Smooth muscle cell (in vitro differentiated cells): ENCODE data around the gene MAP3K2. TPM values are rescaled to one million over a fixed set of nuclear protein-coding genes. Genes with fewer than 3 reads are reported as not detected.

Experiments
- DNase-seq: peaks from one replicate; lab custom pipeline; 2025; ENCODE audit not compliant: unreplicated experiment; lab: John Stamatoyannopoulos, UW
- H2AFZ ChIP-seq: fragments of 200-600 bp; sonication (generic); 2 replicates; pipeline ENCODE4 v1.6.0; 2016; ENCODE audit warnings: antibody characterized with exemption, low read depth, mild to moderate bottlenecking
- H3F3A ChIP-seq: fragments of 200-600 bp; sonication (generic); 2 replicates; pipeline ENCODE4 v1.6.0; 2017; ENCODE audit warnings: antibody characterized with exemption, low read depth
- H3K27ac ChIP-seq: fragments of 200-600 bp; sonication (generic); 2 replicates; pipeline ENCODE4 v1.5.1; 2016; ENCODE audit warnings: low read depth, mild to moderate bottlenecking
- H3K27me3 ChIP-seq: fragments of 200-600 bp; sonication (generic); 2 replicates; pipeline ENCODE4 v1.6.1; 2016; ENCODE audit warnings: low read depth, mild to moderate bottlenecking
- H3K36me3 ChIP-seq: fragments of 200-600 bp; sonication (generic); 2 replicates; pipeline ENCODE4 v1.5.1; 2016; ENCODE audit warnings: low read depth
- H3K4me1 ChIP-seq: fragments of 200-600 bp; sonication (generic); 2 replicates; pipeline ENCODE4 v1.5.1; 2016; ENCODE audit warnings: low read depth
- H3K4me2 ChIP-seq: fragments of 200-600 bp; sonication (generic); 2 replicates; pipeline ENCODE4 v1.6.0; 2016; ENCODE audit warnings: mild to moderate bottlenecking
- H3K4me3 ChIP-seq: fragments of 200-600 bp; sonication (generic); 2 replicates; pipeline ENCODE4 v1.5.1; 2016; ENCODE audit warnings: mild to moderate bottlenecking
- H3K79me2 ChIP-seq: fragments of 200-600 bp; sonication (generic); 2 replicates; pipeline ENCODE4 v1.6.0; 2016; ENCODE audit warnings: low read depth, mild to moderate bottlenecking
- H3K9ac ChIP-seq: fragments of 200-600 bp; sonication (generic); 2 replicates; pipeline ENCODE4 v1.6.0; 2016; ENCODE audit warnings: low read depth
- H3K9me3 ChIP-seq: fragments of 200-600 bp; sonication (generic); replicated peaks from 2 replicates; pipeline ENCODE4 v1.5.1; 2016; ENCODE audit warnings: low read depth
- H4K20me1 ChIP-seq: fragments of 200-600 bp; sonication (generic); 2 replicates; pipeline ENCODE4 v1.6.0; 2016; ENCODE audit warnings: low read depth
- WGBS: methylation state at CpG from one replicate; pipeline ENCODE4 v1.1.7; 2016; ENCODE audit warnings: low lambda C conversion rate; 5-methylcytosine and 5-hydroxymethylcytosine counted together
- polyA plus RNA-seq: library from polyadenylated mRNA; unstranded; fragments of >200 nt; fragmentation: Nextera tagmentation; extraction: Ambion mirVana; gene quantifications from 2 replicates; pipeline ENCODE4 v1.2.1, GENCODE V29; 2016
- total RNA-seq: library from RNA; depleted of rRNA; stranded (reverse); fragments of >200 nt; gene quantifications from 2 replicates; pipeline ENCODE4 v1.2.3, GENCODE V29; 2014
- TF ChIP-seq, protein P1 (sequence below): fragments of 200-600 bp; sonication (generic); IDR thresholded peaks from 2 replicates; pipeline ENCODE4 v1.5.1; 2017; ENCODE audit warnings: borderline replicate concordance, mild to moderate bottlenecking, antibody characterized with exemption; ENCODE audit not compliant: insufficient read depth, poor library complexity, severe bottlenecking

Gene MAP3K2
- total and polyA plus RNA-seq, 2 experiments from 2014 or later: 39.2 to 46.7 TPM

DNA sequence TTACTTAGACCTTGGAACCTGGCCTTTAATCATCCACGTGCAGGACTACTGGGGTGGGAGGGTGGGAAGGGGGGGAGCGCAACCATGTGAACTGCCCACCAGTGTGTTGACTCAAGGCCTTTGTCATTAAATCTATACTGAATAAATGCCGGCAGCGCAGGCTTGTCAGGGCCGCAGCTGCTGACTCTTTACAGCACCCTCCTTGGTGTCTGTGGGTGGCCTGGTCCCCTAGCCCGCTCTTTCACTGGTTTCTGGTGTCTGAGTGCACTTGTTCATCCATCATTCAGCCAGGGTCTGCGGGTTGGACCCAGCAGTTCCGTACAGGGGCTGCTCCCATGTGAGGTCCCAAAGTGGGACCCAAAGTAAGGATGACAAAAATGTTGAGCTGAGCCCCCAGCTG is 11.5 kb downstream of the MAP3K2 start:
- no peaks in the 10 kb centered on the region for H3K9me3 ChIP-seq
- 94% methylated on average over 8 of the region's 8 CpGs for WGBS
- no peak overlapping the region for H3K4me3 ChIP-seq
- H3F3A ChIP-seq: no peaks in the 10 kb centered on the region
- DNase-seq: no peak
- H3K4me1 ChIP-seq: no peaks in the 10 kb centered on the region
- no peak overlapping the region for H3K9ac ChIP-seq
- no peak overlapping the region for H2AFZ ChIP-seq
- TF ChIP-seq, protein P1, sequence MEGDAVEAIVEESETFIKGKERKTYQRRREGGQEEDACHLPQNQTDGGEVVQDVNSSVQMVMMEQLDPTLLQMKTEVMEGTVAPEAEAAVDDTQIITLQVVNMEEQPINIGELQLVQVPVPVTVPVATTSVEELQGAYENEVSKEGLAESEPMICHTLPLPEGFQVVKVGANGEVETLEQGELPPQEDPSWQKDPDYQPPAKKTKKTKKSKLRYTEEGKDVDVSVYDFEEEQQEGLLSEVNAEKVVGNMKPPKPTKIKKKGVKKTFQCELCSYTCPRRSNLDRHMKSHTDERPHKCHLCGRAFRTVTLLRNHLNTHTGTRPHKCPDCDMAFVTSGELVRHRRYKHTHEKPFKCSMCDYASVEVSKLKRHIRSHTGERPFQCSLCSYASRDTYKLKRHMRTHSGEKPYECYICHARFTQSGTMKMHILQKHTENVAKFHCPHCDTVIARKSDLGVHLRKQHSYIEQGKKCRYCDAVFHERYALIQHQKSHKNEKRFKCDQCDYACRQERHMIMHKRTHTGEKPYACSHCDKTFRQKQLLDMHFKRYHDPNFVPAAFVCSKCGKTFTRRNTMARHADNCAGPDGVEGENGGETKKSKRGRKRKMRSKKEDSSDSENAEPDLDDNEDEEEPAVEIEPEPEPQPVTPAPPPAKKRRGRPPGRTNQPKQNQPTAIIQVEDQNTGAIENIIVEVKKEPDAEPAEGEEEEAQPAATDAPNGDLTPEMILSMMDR: no peak
- H4K20me1 ChIP-seq: peaks cover 71% of the 10 kb centered on the region
- H3K36me3 ChIP-seq: no peaks in the 10 kb centered on the region
- no peaks in the 10 kb centered on the region for H3K27me3 ChIP-seq
- no peak overlapping the region for H3K27ac ChIP-seq
- peaks cover 100% of the 10 kb centered on the region for H3K79me2 ChIP-seq
- H3K4me2 ChIP-seq: no peak overlapping the region

DNA sequence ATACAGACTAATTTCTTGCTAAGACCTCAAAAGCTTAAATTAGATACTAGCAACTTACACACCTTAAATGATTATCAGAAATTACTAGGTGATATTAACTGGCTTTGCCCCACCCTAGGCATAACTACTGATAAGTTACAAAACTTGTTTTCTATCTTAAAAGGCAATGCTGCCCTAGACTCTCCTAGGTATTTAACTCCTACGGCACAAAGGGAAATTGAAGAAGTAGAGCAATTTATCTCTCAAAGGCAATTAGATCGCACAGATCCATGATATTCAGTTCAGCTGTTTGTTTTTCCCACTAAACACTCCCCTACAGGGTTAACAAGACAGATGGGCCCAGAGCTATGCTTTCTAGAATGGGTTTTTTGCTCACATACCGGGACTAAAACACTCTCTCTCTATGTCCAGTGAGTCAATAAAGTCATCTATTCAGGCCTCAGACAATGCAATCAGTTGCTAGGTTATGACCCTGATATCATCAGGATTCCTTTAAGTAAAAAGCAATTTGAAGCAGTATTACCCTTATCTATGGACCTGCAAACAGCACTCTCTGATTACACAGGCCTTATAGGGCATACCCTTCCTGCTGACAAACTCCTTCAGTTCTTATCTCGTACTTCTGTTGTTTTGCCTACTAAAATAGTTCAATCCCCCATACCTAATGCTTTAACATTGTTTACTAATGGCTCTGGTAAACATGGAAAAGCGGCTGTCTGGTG is 14.3 kb downstream of the MAP3K2 start:
- H3K27me3 ChIP-seq: no peaks in the 10 kb centered on the region
- no peaks in the 10 kb centered on the region for H3F3A ChIP-seq
- H3K27ac ChIP-seq: no peak overlapping the region
- DNase-seq: no peak
- TF ChIP-seq, protein P1: no peak
- no peak overlapping the region for H3K4me3 ChIP-seq
- H3K4me2 ChIP-seq: no peak overlapping the region
- 88% methylated on average over 5 of the region's 5 CpGs for WGBS
- H2AFZ ChIP-seq: no peak overlapping the region
- peaks cover 64% of the 10 kb centered on the region for H4K20me1 ChIP-seq
- H3K4me1 ChIP-seq: no peaks in the 10 kb centered on the region
- H3K36me3 ChIP-seq: no peaks in the 10 kb centered on the region
- H3K9me3 ChIP-seq: no peaks in the 10 kb centered on the region
- no peak overlapping the region for H3K9ac ChIP-seq
- peaks cover 100% of the 10 kb centered on the region for H3K79me2 ChIP-seq

DNA sequence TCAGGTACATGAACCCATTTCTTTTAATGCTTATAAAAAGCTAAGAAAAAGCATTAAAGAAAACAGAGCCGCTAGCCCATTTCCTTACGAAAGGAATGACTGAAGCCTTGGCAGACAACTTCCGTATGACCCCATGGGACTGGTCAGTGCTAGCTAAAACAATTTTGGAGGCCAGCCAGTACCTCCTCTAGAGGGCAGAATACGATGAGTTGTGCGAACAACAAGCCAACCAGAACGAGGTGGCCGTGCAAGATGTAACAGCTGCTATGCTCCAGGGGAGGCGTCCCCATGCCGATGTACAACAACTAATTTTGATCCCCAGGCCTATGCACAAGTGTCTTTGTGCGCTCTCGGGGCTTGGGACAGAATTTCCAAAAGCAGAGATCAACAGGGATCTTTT is 16.7 kb downstream of the MAP3K2 start:
- DNase-seq: no peak
- no peak overlapping the region for H3K9ac ChIP-seq
- H3K9me3 ChIP-seq: no peaks in the 10 kb centered on the region
- H3K27ac ChIP-seq: no peak overlapping the region
- TF ChIP-seq, protein P1: no peak
- H2AFZ ChIP-seq: no peak overlapping the region
- H3F3A ChIP-seq: no peaks in the 10 kb centered on the region
- H3K79me2 ChIP-seq: peaks cover 100% of the 10 kb centered on the region
- H3K27me3 ChIP-seq: no peaks in the 10 kb centered on the region
- H3K4me1 ChIP-seq: no peaks in the 10 kb centered on the region
- H3K4me3 ChIP-seq: no peak overlapping the region
- WGBS: 97% methylated on average over 11 of the region's 11 CpGs
- peaks cover 68% of the 10 kb centered on the region for H4K20me1 ChIP-seq
- H3K4me2 ChIP-seq: no peak overlapping the region
- no peaks in the 10 kb centered on the region for H3K36me3 ChIP-seq

DNA sequence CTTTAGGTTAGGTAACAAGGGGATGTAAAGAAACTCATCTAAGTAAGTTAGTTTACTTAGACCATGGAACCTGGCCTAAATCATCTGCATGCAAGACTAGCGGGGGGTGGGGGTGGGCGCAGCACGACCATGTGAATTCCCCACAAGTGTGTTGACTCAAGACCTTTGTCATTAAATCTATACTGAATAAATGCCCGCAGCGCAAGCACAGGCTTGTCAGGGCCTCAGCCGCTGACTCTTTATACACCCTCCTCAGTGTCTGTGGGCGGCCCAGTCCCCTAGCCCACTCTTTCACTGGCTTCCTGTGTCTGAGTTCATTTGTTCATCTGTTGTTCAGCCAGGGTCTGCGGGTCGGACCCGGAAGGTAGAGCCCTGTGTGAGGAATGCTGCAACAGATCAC is 17.8 kb downstream of the MAP3K2 start:
- peaks cover 72% of the 10 kb centered on the region for H4K20me1 ChIP-seq

More for the DNA sequence above, 17.8 kb downstream of the MAP3K2 start:
- H3K36me3 ChIP-seq: no peaks in the 10 kb centered on the region
- H3K4me1 ChIP-seq: no peaks in the 10 kb centered on the region
- H3K4me2 ChIP-seq: no peak overlapping the region
- DNase-seq: no peak
- no peaks in the 10 kb centered on the region for H3K27me3 ChIP-seq
- TF ChIP-seq, protein P1: no peak
- WGBS: 99% methylated on average over 10 of the region's 10 CpGs
- H3K27ac ChIP-seq: no peak overlapping the region
- no peaks in the 10 kb centered on the region for H3F3A ChIP-seq
- H3K9me3 ChIP-seq: no peaks in the 10 kb centered on the region
- no peak overlapping the region for H3K4me3 ChIP-seq
- H3K79me2 ChIP-seq: peaks cover 100% of the 10 kb centered on the region
- H3K9ac ChIP-seq: no peak overlapping the region
- no peak overlapping the region for H2AFZ ChIP-seq
